GM21423 (cell line): ENCODE data around the gene REEP6.

Experiments
- ATAC-seq: cut with Tn5 transposase; IDR thresholded peaks from one replicate; pipeline ENCODE4 v1.9.1; 2021; ENCODE audit warnings: mild to moderate bottlenecking, moderate library complexity; ENCODE audit not compliant: unreplicated experiment

REEP6 gene

GRCh38 chr19:1456121-1456900 is 34.7 kb upstream of the REEP6 start:
- ATAC-seq, result no peak

- ATAC-seq, result no peak
Measured at GRCh38 chr19:1457031-1457739, 33.8 kb upstream of the REEP6 start.

GRCh38 chr19:1457892-1458291 is 33.1 kb upstream of the REEP6 start:
- no peak for ATAC-seq

- ATAC-seq, result no peak
Measured at GRCh38 chr19:1459479-1459878, 31.5 kb upstream of the REEP6 start.

GRCh38 chr19:1460033-1460995 is 30.7 kb upstream of the REEP6 start:
- ATAC-seq, result no peak

- ATAC-seq, result no peak
Measured at GRCh38 chr19:1461862-1462261, 29.1 kb upstream of the REEP6 start.

- ATAC-seq, result no peak
Measured at GRCh38 chr19:1465191-1466016, 25.6 kb upstream of the REEP6 start.

GRCh38 chr19:1466018-1466460 is 24.9 kb upstream of the REEP6 start:
- no peak for ATAC-seq

GRCh38 chr19:1466461-1467214 is 24.3 kb upstream of the REEP6 start:
- no peak for ATAC-seq

- no peak for ATAC-seq
Measured at GRCh38 chr19:1467215-1467489, 23.8 kb upstream of the REEP6 start.

GRCh38 chr19:1467490-1468273 is 23.3 kb upstream of the REEP6 start:
- ATAC-seq, result no peak

GRCh38 chr19:1468274-1468820 is 22.6 kb upstream of the REEP6 start:
- no peak for ATAC-seq

GRCh38 chr19:1468821-1469254 is 22.1 kb upstream of the REEP6 start:
- ATAC-seq, result no peak

- ATAC-seq, result no peak
Measured at GRCh38 chr19:1469255-1470054, 21.5 kb upstream of the REEP6 start.

GRCh38 chr19:1470055-1470304 is 21.0 kb upstream of the REEP6 start:
- ATAC-seq, result no peak

- no peak for ATAC-seq
Measured at GRCh38 chr19:1470305-1471009, 20.5 kb upstream of the REEP6 start.

- no peak for ATAC-seq
Measured at GRCh38 chr19:1471010-1471514, 19.9 kb upstream of the REEP6 start.
